Endothelial cell of umbilical vein (primary cell): ENCODE measurements around the gene PPP2R2D. TPM values are rescaled to one million over a fixed set of nuclear protein-coding genes. Genes with fewer than 3 reads are reported as not detected.

Source experiments
- BruUV-seq: library from RNA; stranded (reverse); fragments of 400-500 nt; replicated peaks from 2 replicates; lab custom pipeline; 2021; lab: Mats Ljungman, UMichigan
- CTCF ChIA-PET: fragments of 300-600, 350-600 bp; sonication (Branson Sonifier 250); formaldehyde crosslinking; loops from one replicate; lab custom pipeline; 2021; ENCODE audit warnings: antibody characterized with exemption, inconsistent platforms; lab: Charles Lee
- POLR2A ChIA-PET: fragments of 300-600, 350-600 bp; sonication (Branson Sonifier 250); formaldehyde crosslinking; loops from one replicate; lab custom pipeline; 2021; ENCODE audit warnings: antibody characterized with exemption, inconsistent platforms; lab: Charles Lee
- DNase-seq: peaks from one replicate; pipeline ENCODE4 v3.0.0-alpha.2; 2011; ENCODE audit warnings: low read depth, low spot score
- FAIRE-seq: peaks from 2 replicates; lab custom pipeline; 2011; peaks lifted over from hg19 to GRCh38; lab: Jason Lieb, UNC
- H2AFZ ChIP-seq: 2 replicates; pipeline ENCODE4 v1.6.0; 2012; ENCODE audit warnings: low read depth, low read length, control low read depth, inconsistent platforms
- H3K27ac ChIP-seq: 2 replicates; pipeline ENCODE4 v1.5.1; 2011; ENCODE audit warnings: low read depth, mild to moderate bottlenecking, control low read depth, low read length, moderate library complexity; ENCODE audit not compliant: insufficient read depth
- H3K27me3 ChIP-seq, 2 experiments: 2 replicates each; pipeline versions ENCODE4 v1.6.0 to v1.6.1; 2011; ENCODE audit warnings: low read length in 2 of 2, mixed read lengths in 1 of 2; ENCODE audit not compliant: control insufficient read depth in 2 of 2, insufficient read depth in 2 of 2
- H3K36me3 ChIP-seq, 2 experiments: 2 replicates in 1 of 2; 3 replicates in 1 of 2; pipeline ENCODE4 v1.5.1; 2011; ENCODE audit warnings: low read length in 2 of 2, mild to moderate bottlenecking in 1 of 2, moderate library complexity in 1 of 2; ENCODE audit not compliant: control insufficient read depth in 2 of 2, insufficient read depth in 2 of 2; ENCODE audit errors: extremely low read depth in 1 of 2
- H3K4me1 ChIP-seq: 3 replicates; pipeline ENCODE4 v1.5.1; 2011; ENCODE audit warnings: mild to moderate bottlenecking, low read length; ENCODE audit not compliant: control insufficient read depth, insufficient read depth; ENCODE audit errors: extremely low read depth
- H3K4me2 ChIP-seq: 2 replicates; pipeline ENCODE4 v1.6.1; 2011; ENCODE audit warnings: low read length, control low read depth, mixed read lengths; ENCODE audit not compliant: insufficient read depth
- H3K4me3 ChIP-seq, 3 experiments: fragments of 200-600 bp in 1 of 3; sonication (generic), shearing (Covaris generic) in 1 of 3; replicated peaks in 1 of 3; 2 replicates each; pipeline ENCODE4 v1.5.1; 2011 to 2016; ENCODE audit warnings: control low read depth in 3 of 3, low read length in 3 of 3, mild to moderate bottlenecking in 2 of 3, inconsistent platforms in 1 of 3, low read depth in 1 of 3, moderate library complexity in 1 of 3; ENCODE audit not compliant: insufficient read depth in 1 of 3
- H3K79me2 ChIP-seq: 2 replicates; pipeline ENCODE4 v1.6.0; 2012; ENCODE audit warnings: low read length, inconsistent platforms; ENCODE audit not compliant: control insufficient read depth, insufficient read depth
- H3K9ac ChIP-seq: replicated peaks from 2 replicates; pipeline ENCODE3; 2011; ENCODE audit warnings: low read length, control low read depth; ENCODE audit not compliant: insufficient read depth; ENCODE audit errors: extremely low read depth
- H3K9me1 ChIP-seq: replicated peaks from 3 replicates; pipeline ENCODE4 v1.6.0; 2011; ENCODE audit warnings: mild to moderate bottlenecking, low read length; ENCODE audit not compliant: control insufficient read depth, insufficient read depth; ENCODE audit errors: extremely low read depth
- H3K9me3 ChIP-seq: replicated peaks from 2 replicates; pipeline ENCODE4 v1.5.1; 2012; ENCODE audit warnings: low read length, inconsistent platforms; ENCODE audit not compliant: control insufficient read depth, insufficient read depth
- H4K20me1 ChIP-seq: replicated peaks from 2 replicates; pipeline ENCODE3; 2011; ENCODE audit warnings: mild to moderate bottlenecking, low read length; ENCODE audit not compliant: control insufficient read depth, insufficient read depth; ENCODE audit errors: extremely low read depth
- EZH2 ChIP-seq: IDR thresholded peaks from 2 replicates; pipeline ENCODE4 v1.6.1; 2012; ENCODE audit warnings: borderline replicate concordance, low read depth, mild to moderate bottlenecking, moderate library complexity, low read length, inconsistent platforms; ENCODE audit not compliant: severe bottlenecking
- FOS ChIP-seq: IDR thresholded peaks from 2 replicates; pipeline ENCODE4 v1.6.1; 2011; ENCODE audit warnings: mild to moderate bottlenecking, low read length, moderate library complexity, borderline replicate concordance; ENCODE audit not compliant: insufficient read depth
- GATA2 ChIP-seq: IDR thresholded peaks from 2 replicates; pipeline ENCODE4 v1.7.0; 2011; ENCODE audit warnings: low read depth, mild to moderate bottlenecking, moderate library complexity, mixed read lengths, low read length; ENCODE audit not compliant: insufficient read length, insufficient read depth
- JUN ChIP-seq: IDR thresholded peaks from 2 replicates; pipeline ENCODE4 v1.6.1; 2011; ENCODE audit warnings: borderline replicate concordance, low read depth; ENCODE audit not compliant: insufficient read length, insufficient read depth
- MYC ChIP-seq: IDR thresholded peaks from one replicate; pipeline ENCODE4 v1.6.1; 2011; ENCODE audit warnings: mild to moderate bottlenecking, low read depth, low read length
- POLR2A ChIP-seq: IDR thresholded peaks from 2 replicates; pipeline ENCODE4 v1.6.1; 2012; ENCODE audit warnings: low read depth, mild to moderate bottlenecking, control low read depth, low read length
- POLR2AphosphoS5 ChIP-seq: IDR thresholded peaks from 2 replicates; pipeline ENCODE4 v1.6.1; 2012; ENCODE audit warnings: low read depth, mild to moderate bottlenecking, control low read depth, low read length, moderate library complexity; ENCODE audit not compliant: insufficient read depth
- dilution Hi-C: fragments of 300-500 bp; cut with MboI; formaldehyde crosslinking; loops from one replicate; pipeline ENCODE4 v1.15.0; 2019; ENCODE audit warnings: low sequenced_read_pairs; ENCODE audit not compliant: extremely low pct_ligation_motif_present
- intact Hi-C: fragments of 100-400 bp; cut with micrococcal nuclease; formaldehyde crosslinking; loops from one replicate; pipeline ENCODE4 v1.10.0; 2022
- polyA plus RNA-seq, 4 experiments: library from polyadenylated mRNA; depleted of rRNA in 3 of 4; stranded (reverse) in 3 of 4; unstranded in 1 of 4; fragments of >200 nt; gene quantifications; 2 replicates each; pipeline versions ENCODE4 v1.2.1 to v1.2.3, GENCODE V29; 2011 to 2012; ENCODE audit warnings: missing spikeins in 1 of 4
- total RNA-seq: library from RNA; stranded (reverse); gene quantifications from 2 replicates; pipeline ENCODE4 v1.2.3, GENCODE V29; 2021
- TF ChIP-seq, protein P1 (sequence below), 2 donors: IDR thresholded peaks; 1 replicate in 1 of 2; 2 replicates in 1 of 2; pipeline ENCODE4 v1.5.1; 2011; ENCODE audit warnings: low read length in 2 of 2, mild to moderate bottlenecking in 2 of 2, moderate library complexity in 2 of 2, control low read depth in 1 of 2, inconsistent platforms in 1 of 2, low read depth in 1 of 2; ENCODE audit not compliant: insufficient read depth in 1 of 2; ENCODE audit errors: extremely low read depth in 1 of 2
- TF ChIP-seq, protein P2 (sequence below): IDR thresholded peaks from 2 replicates; pipeline ENCODE4 v1.6.1; 2011; ENCODE audit not compliant: insufficient read depth, insufficient read length

Gene PPP2R2D
- total and polyA plus RNA-seq, 2 donors (not counting 3 experiments of a cell fraction or from before 2014, with no cell fraction given) = 29.9 to 36.3 TPM

DNA sequence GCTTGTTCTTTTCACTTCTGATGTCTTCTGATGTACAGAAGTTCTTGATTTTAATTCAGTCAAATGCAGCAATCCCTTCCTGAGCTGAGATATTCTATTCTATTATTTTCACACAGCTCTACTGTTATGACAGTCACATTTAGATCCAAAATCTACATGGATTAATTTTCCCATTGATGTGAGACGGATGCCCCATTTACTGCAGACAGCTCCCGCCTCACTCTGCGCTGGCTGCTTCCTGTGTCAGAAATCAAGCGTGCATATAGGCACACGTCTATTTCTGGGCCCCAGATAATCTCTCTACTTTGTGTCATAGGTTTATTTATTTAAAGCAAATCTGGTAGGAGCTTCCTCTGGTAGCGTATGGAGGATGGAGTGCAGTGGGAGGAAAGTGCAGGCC, 74.2 kb downstream of the PPP2R2D start:
- Histone ChIP-seq H3K4me1 (peaks cover 20% of the 10 kb centered on the region), H3K36me3 (peaks cover 5% of the 10 kb centered on the region in 2 experiments), H3K9me1 (no peaks in the 10 kb centered on the region), H3K9me3 (no peaks in the 10 kb centered on the region), H3K27ac (no peak overlapping the region), H3K4me2 (no peak overlapping the region), H2AFZ (no peak overlapping the region), H3K79me2 (peaks cover 81% of the 10 kb centered on the region), H4K20me1 (no peaks in the 10 kb centered on the region), H3K27me3 (no peaks in the 10 kb centered on the region), H3K4me3 (no peak overlapping the region), H3K9ac (no peak overlapping the region)
- intact Hi-C loops = no loop called here
- TF ChIP-seq, protein P1, sequence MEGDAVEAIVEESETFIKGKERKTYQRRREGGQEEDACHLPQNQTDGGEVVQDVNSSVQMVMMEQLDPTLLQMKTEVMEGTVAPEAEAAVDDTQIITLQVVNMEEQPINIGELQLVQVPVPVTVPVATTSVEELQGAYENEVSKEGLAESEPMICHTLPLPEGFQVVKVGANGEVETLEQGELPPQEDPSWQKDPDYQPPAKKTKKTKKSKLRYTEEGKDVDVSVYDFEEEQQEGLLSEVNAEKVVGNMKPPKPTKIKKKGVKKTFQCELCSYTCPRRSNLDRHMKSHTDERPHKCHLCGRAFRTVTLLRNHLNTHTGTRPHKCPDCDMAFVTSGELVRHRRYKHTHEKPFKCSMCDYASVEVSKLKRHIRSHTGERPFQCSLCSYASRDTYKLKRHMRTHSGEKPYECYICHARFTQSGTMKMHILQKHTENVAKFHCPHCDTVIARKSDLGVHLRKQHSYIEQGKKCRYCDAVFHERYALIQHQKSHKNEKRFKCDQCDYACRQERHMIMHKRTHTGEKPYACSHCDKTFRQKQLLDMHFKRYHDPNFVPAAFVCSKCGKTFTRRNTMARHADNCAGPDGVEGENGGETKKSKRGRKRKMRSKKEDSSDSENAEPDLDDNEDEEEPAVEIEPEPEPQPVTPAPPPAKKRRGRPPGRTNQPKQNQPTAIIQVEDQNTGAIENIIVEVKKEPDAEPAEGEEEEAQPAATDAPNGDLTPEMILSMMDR (IDR thresholded peaks at IDR 0.05; ENCODE audit: extremely low read depth in 1 of 2, insufficient read depth in 1 of 2, low read depth in 1 of 2, low read length in 2 of 2) = no peak
- TF ChIP-seq JUN = no peak
- TF ChIP-seq, protein P2, sequence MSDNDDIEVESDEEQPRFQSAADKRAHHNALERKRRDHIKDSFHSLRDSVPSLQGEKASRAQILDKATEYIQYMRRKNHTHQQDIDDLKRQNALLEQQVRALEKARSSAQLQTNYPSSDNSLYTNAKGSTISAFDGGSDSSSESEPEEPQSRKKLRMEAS = no peak
- no peak for TF ChIP-seq MYC
- TF ChIP-seq GATA2 = no peak
- no peak for TF ChIP-seq POLR2A
- no peak for TF ChIP-seq POLR2AphosphoS5
- TF ChIP-seq FOS = no peak
- no peak for TF ChIP-seq EZH2
- FAIRE-seq = no peak
- ChIA-PET CTCF (interaction anchor here (1.5 to 4.6 kb wide), 3 partner anchors 9 to 48 kb away, joined by 3 to 33 read pairs (median 4); no protein-coding TSS in a partner anchor), POLR2A (interaction anchor here (0.6 kb wide), 1 partner anchor 26 kb away, joined by 9 read pairs; no protein-coding TSS in a partner anchor)
- no TSS peak for BruUV-seq
- DNase-seq = no peak
- dilution Hi-C loops = no loop called here
